Cardiac muscle cell (in vitro differentiated cells and primary cell): ENCODE measurements around the gene YWHAB. TPM values are rescaled to one million over a fixed set of nuclear protein-coding genes. Genes with fewer than 3 reads are reported as not detected.
"Not testable (repeated sequence)": the region's sequence is repeated elsewhere in the genome, so short reads cannot be mapped to it uniquely, and the experiment has no call there.

Source experiments
- DNase-seq, 2 donors: peaks; one replicate each; pipeline versions ENCODE4 v3.0.0 to v3.0.0-alpha.2; 2010 to 2017; ENCODE audit warnings: low read depth in 1 of 2, low spot score in 1 of 2
- H3K27ac ChIP-seq: fragments of 200-600 bp; sonication (generic); 2 replicates; pipeline ENCODE4 v1.5.1; 2016
- H3K27me3 ChIP-seq: fragments of 200-600 bp; sonication (generic); 2 replicates; pipeline ENCODE4 v1.6.0; 2016; ENCODE audit warnings: control low read depth
- H3K36me3 ChIP-seq: fragments of 200-600 bp; sonication (generic); 2 replicates; pipeline ENCODE4 v1.5.1; 2016; ENCODE audit warnings: control low read depth
- H3K4me1 ChIP-seq: fragments of 200-600 bp; sonication (generic); 2 replicates; pipeline ENCODE4 v1.8.1; 2017; ENCODE audit warnings: low read depth, mild to moderate bottlenecking, mixed run types
- H3K4me3 ChIP-seq: fragments of 200-600 bp; sonication (generic); 2 replicates; pipeline ENCODE4 v1.5.1; 2016; ENCODE audit warnings: mild to moderate bottlenecking
- H3K9me3 ChIP-seq: fragments of 200-600 bp; sonication (generic); 2 replicates; pipeline ENCODE4 v1.5.1; 2017; ENCODE audit warnings: low read depth, mild to moderate bottlenecking, control low read depth
- CTCF ChIP-seq: IDR thresholded peaks from 2 replicates; pipeline ENCODE4 v1.5.1; 2012; ENCODE audit warnings: low read depth, mild to moderate bottlenecking, low read length
- polyA plus RNA-seq: library from polyadenylated mRNA; unstranded; fragments of >200 nt; fragmentation: Nextera tagmentation; extraction: Ambion mirVana; gene quantifications from 2 replicates; pipeline ENCODE4 v1.2.1, GENCODE V29; 2016
- total RNA-seq: library from RNA; depleted of rRNA; stranded (reverse); fragments of >200 nt; gene quantifications from 2 replicates; pipeline ENCODE4 v1.2.3, GENCODE V29; 2016

The YWHAB gene
- total and polyA plus RNA-seq, 2 experiments from 2014 or later, result 66.0 to 242 TPM

- no peaks in the 10 kb centered on the region for H3K27me3 ChIP-seq
- H3K4me3 ChIP-seq, result no peak overlapping the region
- H3K27ac ChIP-seq, result no peak overlapping the region
- peak in 1 of 2 donors; percentile 10 for DNase-seq
- H3K4me1 ChIP-seq, result peaks cover 8% of the 10 kb centered on the region
- H3K9me3 ChIP-seq, result no peaks in the 10 kb centered on the region
- no peaks in the 10 kb centered on the region for H3K36me3 ChIP-seq
- TF ChIP-seq CTCF, result no peak
These were observed 26.7 kb upstream of the YWHAB start for GRCh38 chr20:44858606-44859360.

- Histone ChIP-seq H3K4me1 (peaks cover 8% of the 10 kb centered on the region), H3K27me3 (no peaks in the 10 kb centered on the region), H3K36me3 (no peaks in the 10 kb centered on the region), H3K9me3 (no peaks in the 10 kb centered on the region), H3K4me3 (no peak overlapping the region), H3K27ac (no peak overlapping the region)
- peak in 1 of 2 donors; percentile 60 for DNase-seq
- no peak for TF ChIP-seq CTCF
These were observed 23.9 kb upstream of the YWHAB start for GRCh38 chr20:44861531-44862006.

- no peak for DNase-seq
- Histone ChIP-seq H3K27me3 (no peaks in the 10 kb centered on the region), H3K36me3 (no peaks in the 10 kb centered on the region), H3K4me1 (peaks cover 8% of the 10 kb centered on the region), H3K4me3 (no peak overlapping the region), H3K9me3 (no peaks in the 10 kb centered on the region), H3K27ac (no peak overlapping the region)
- no peak for TF ChIP-seq CTCF
These were observed 23.2 kb upstream of the YWHAB start for GRCh38 chr20:44862286-44862685.

GRCh38 chr20:44863365-44864084 lies 22.0 kb upstream of the YWHAB start:
- H3K9me3 ChIP-seq, H3K27ac ChIP-seq, H3K4me3 ChIP-seq, H3K4me1 ChIP-seq, H3K27me3 ChIP-seq, H3K36me3 ChIP-seq: not testable (repeated sequence)
- DNase-seq, result peak; percentile 18 to 33

- not testable (repeated sequence) for H3K4me1 ChIP-seq, H3K36me3 ChIP-seq, H3K9me3 ChIP-seq, H3K4me3 ChIP-seq, DNase-seq, H3K27ac ChIP-seq
- peaks cover 11% of the 10 kb centered on the region for H3K27me3 ChIP-seq
These were observed 21.0 kb upstream of the YWHAB start for GRCh38 chr20:44864493-44864892.

GRCh38 chr20:44866703-44867335 lies 18.7 kb upstream of the YWHAB start:
- no peak for TF ChIP-seq CTCF
- no peak overlapping the region for H3K4me3 ChIP-seq

More at GRCh38 chr20:44866703-44867335, 18.7 kb upstream of the YWHAB start:
- Histone ChIP-seq H3K27me3 (peaks cover 11% of the 10 kb centered on the region), H3K36me3 (no peaks in the 10 kb centered on the region), H3K27ac (no peak overlapping the region), H3K4me1 (peaks cover 8% of the 10 kb centered on the region), H3K9me3 (no peaks in the 10 kb centered on the region)
- no peak for DNase-seq
